ENCODE data around the gene TAS2R31. TPM values are rescaled to one million over a fixed set of nuclear protein-coding genes. Genes with fewer than 3 reads are reported as not detected.
"Not testable (repeated sequence)": the region's sequence is repeated elsewhere in the genome, so short reads cannot be mapped to it uniquely, and the experiment has no call there.

The TAS2R31 gene
- total RNA-seq, 1 experiment from 2014 or later, result 3.5 TPM

- POLR2A ChIA-PET (ENCODE audit: unreplicated experiment), result no interaction called here
- H3K27ac ChIP-seq, result no peak overlapping the region
- H2AFZ ChIP-seq, result no peak overlapping the region
- no peak for DNase-seq
- no peak for TF ChIP-seq EZH2 (IDR thresholded peaks at IDR 0.05; ENCODE audit: low read depth)
- TF ChIP-seq CTCF (conservative IDR thresholded peaks at IDR 0.05), result no peak
- no peaks in the 10 kb centered on the region for H3K4me1 ChIP-seq (replicated peaks; ENCODE audit: insufficient read depth)
- no peaks in the 10 kb centered on the region for H3F3A ChIP-seq (ENCODE audit: insufficient read depth, low read depth)
- H3K4me3 ChIP-seq, result no peak overlapping the region
- H3K79me2 ChIP-seq (ENCODE audit: low read depth), result no peaks in the 10 kb centered on the region
- no peaks in the 10 kb centered on the region for H4K20me1 ChIP-seq (ENCODE audit: insufficient read depth)
- 0 out of 2 replicates have a peak, but pooled peaks cover 2% of the 10 kb centered on the region for H3K9me3 ChIP-seq (ENCODE audit: insufficient read depth, low read depth)
- CTCF ChIA-PET, result no interaction called here
- H3K27me3 ChIP-seq (ENCODE audit: insufficient read depth, low read depth), result no peaks in the 10 kb centered on the region
- H3K9me2 ChIP-seq (ENCODE audit: insufficient read depth), result no peaks in the 10 kb centered on the region
- no TSS peak for BruUV-seq (replicated peaks)
- H3K4me2 ChIP-seq, result no peak overlapping the region
- intact Hi-C loops (cut with micrococcal nuclease; ENCODE audit: unreplicated experiment), result no loop called here
- no peaks in the 10 kb centered on the region for H3K36me3 ChIP-seq (ENCODE audit: low read depth)
Observed at GRCh38 chr12:11067514-11067913, 36.3 kb upstream of the TAS2R31 start.

- H3K79me2 ChIP-seq (ENCODE audit: low read depth); BruUV-seq (replicated peaks); H3K9me3 ChIP-seq (ENCODE audit: insufficient read depth, low read depth); DNase-seq; intact Hi-C loops (cut with micrococcal nuclease; ENCODE audit: unreplicated experiment); H3K27me3 ChIP-seq (ENCODE audit: insufficient read depth, low read depth); H3K9me2 ChIP-seq (ENCODE audit: insufficient read depth); H3K4me3 ChIP-seq; H3F3A ChIP-seq (ENCODE audit: insufficient read depth, low read depth); H3K27ac ChIP-seq; H2AFZ ChIP-seq; H3K36me3 ChIP-seq (ENCODE audit: low read depth); POLR2A ChIA-PET (ENCODE audit: unreplicated experiment); H3K4me2 ChIP-seq; CTCF ChIA-PET; H3K4me1 ChIP-seq (replicated peaks; ENCODE audit: insufficient read depth); H4K20me1 ChIP-seq (ENCODE audit: insufficient read depth): not testable (repeated sequence)
Observed at GRCh38 chr12:11062194-11062593, 31.0 kb upstream of the TAS2R31 start, which contains the start of gene TAS2R46. TAS2R46 (minus strand) TSS chr12:11062294; CDS start chr12:11062294, 0 bp downstream.

GRCh38 chr12:11059784-11060183, 28.6 kb upstream of the TAS2R31 start:
- H3F3A ChIP-seq (ENCODE audit: insufficient read depth, low read depth), result no peaks in the 10 kb centered on the region
- no peak overlapping the region for H3K4me2 ChIP-seq
- no peak for DNase-seq
- no peaks in the 10 kb centered on the region for H3K79me2 ChIP-seq (ENCODE audit: low read depth)
- TF ChIP-seq EZH2 (IDR thresholded peaks at IDR 0.05; ENCODE audit: low read depth), result no peak
- TF ChIP-seq CTCF (conservative IDR thresholded peaks at IDR 0.05), result no peak
- H3K36me3 ChIP-seq (ENCODE audit: low read depth), result no peaks in the 10 kb centered on the region
- intact Hi-C loops (cut with micrococcal nuclease; ENCODE audit: unreplicated experiment), result loop anchor here (10.0 kb wide), 1 partner anchor 65 kb away; no protein-coding TSS in a partner anchor
- no TSS peak for BruUV-seq (replicated peaks)
- no peak overlapping the region for H3K4me3 ChIP-seq
- no peaks in the 10 kb centered on the region for H3K9me3 ChIP-seq (ENCODE audit: insufficient read depth, low read depth)
- POLR2A ChIA-PET (ENCODE audit: unreplicated experiment), result no interaction called here
- H3K27ac ChIP-seq, result no peak overlapping the region
- no peaks in the 10 kb centered on the region for H3K27me3 ChIP-seq (ENCODE audit: insufficient read depth, low read depth)
- CTCF ChIA-PET, result no interaction called here
- H3K9me2 ChIP-seq (ENCODE audit: insufficient read depth), result no peaks in the 10 kb centered on the region
- no peaks in the 10 kb centered on the region for H3K4me1 ChIP-seq (replicated peaks; ENCODE audit: insufficient read depth)
- H2AFZ ChIP-seq, result no peak overlapping the region
- no peaks in the 10 kb centered on the region for H4K20me1 ChIP-seq (ENCODE audit: insufficient read depth)

- no peak overlapping the region for H3K27ac ChIP-seq
- no peaks in the 10 kb centered on the region for H3K9me2 ChIP-seq (ENCODE audit: insufficient read depth)
- TF ChIP-seq EZH2 (IDR thresholded peaks at IDR 0.05; ENCODE audit: low read depth) (no peak), CTCF (conservative IDR thresholded peaks at IDR 0.05) (no peak)
- no peaks in the 10 kb centered on the region for H3K27me3 ChIP-seq (ENCODE audit: insufficient read depth, low read depth)
- H3K4me3 ChIP-seq, result no peak overlapping the region
- no peaks in the 10 kb centered on the region for H3K4me1 ChIP-seq (replicated peaks; ENCODE audit: insufficient read depth)
- no peak overlapping the region for H2AFZ ChIP-seq
- no TSS peak for BruUV-seq (replicated peaks)
- no peak for DNase-seq
- no peaks in the 10 kb centered on the region for H3K36me3 ChIP-seq (ENCODE audit: low read depth)
- H3K4me2 ChIP-seq, result no peak overlapping the region
- ChIA-PET POLR2A (ENCODE audit: unreplicated experiment) (no interaction called here), CTCF (no interaction called here)
- no peaks in the 10 kb centered on the region for H3K9me3 ChIP-seq (ENCODE audit: insufficient read depth, low read depth)
- H3K79me2 ChIP-seq (ENCODE audit: low read depth), result no peaks in the 10 kb centered on the region
- H4K20me1 ChIP-seq (ENCODE audit: insufficient read depth), result no peaks in the 10 kb centered on the region
- H3F3A ChIP-seq (ENCODE audit: insufficient read depth, low read depth), result no peaks in the 10 kb centered on the region
- intact Hi-C loops (cut with micrococcal nuclease; ENCODE audit: unreplicated experiment), result loop anchor here (10.0 kb wide), 1 partner anchor 66 kb away; no protein-coding TSS in a partner anchor
Observed at GRCh38 chr12:11059041-11059440, 27.8 kb upstream of the TAS2R31 start.

Measured in PC-9 (cell line).